Measurements from ENCODE around the gene MYPN.
"Not testable (repeated sequence)": the region's sequence is repeated elsewhere in the genome, so short reads cannot be mapped to it uniquely, and the experiment has no call there.

The MYPN gene

GRCh38 chr10:68156373-68157185 is 47.3 kb downstream of the MYPN start:
- peak; percentile 87 for TF ChIP-seq CTCF (IDR thresholded peaks at IDR 0.05; ENCODE audit: extremely low read depth, insufficient read depth, missing control alignments)
- in situ Hi-C loops (cut with MboI; ENCODE audit: low pct_unique_long_range_greater_than_20kb, low sequenced_read_pairs, unreplicated experiment) = loop anchor here (10.0 kb wide), 1 partner anchor 302 kb away; no protein-coding TSS in a partner anchor
- DNase-seq (ENCODE audit: low spot score) = peak; percentile 31

- in situ Hi-C loops (cut with MboI; ENCODE audit: low pct_unique_long_range_greater_than_20kb, low sequenced_read_pairs, unreplicated experiment) = loop anchor here (10.0 kb wide), 1 partner anchor 303 kb away; no protein-coding TSS in a partner anchor
Measured at GRCh38 chr10:68157522-68157921, 48.2 kb downstream of the MYPN start.

GRCh38 chr10:68158031-68158430 is 48.7 kb downstream of the MYPN start:
- no peak for TF ChIP-seq CTCF (IDR thresholded peaks at IDR 0.05; ENCODE audit: extremely low read depth, insufficient read depth, missing control alignments)
- DNase-seq (ENCODE audit: low spot score) = no peak
- in situ Hi-C loops (cut with MboI; ENCODE audit: low pct_unique_long_range_greater_than_20kb, low sequenced_read_pairs, unreplicated experiment) = loop anchor here (10.0 kb wide), 1 partner anchor 303 kb away; no protein-coding TSS in a partner anchor

More at GRCh38 chr10:68157522-68157921, 48.2 kb downstream of the MYPN start:
- not testable (repeated sequence) for DNase-seq (ENCODE audit: low spot score)

- peak; percentile 21 for DNase-seq (ENCODE audit: low spot score)
- no peak for TF ChIP-seq CTCF (IDR thresholded peaks at IDR 0.05; ENCODE audit: extremely low read depth, insufficient read depth, missing control alignments)
- in situ Hi-C loops (cut with MboI; ENCODE audit: low pct_unique_long_range_greater_than_20kb, low sequenced_read_pairs, unreplicated experiment) = no loop called here
Measured at GRCh38 chr10:68163735-68164134, 54.4 kb downstream of the MYPN start.

GRCh38 chr10:68165643-68166042 is 56.4 kb downstream of the MYPN start:
- in situ Hi-C loops (cut with MboI; ENCODE audit: low pct_unique_long_range_greater_than_20kb, low sequenced_read_pairs, unreplicated experiment) = no loop called here
- no peak for TF ChIP-seq CTCF (IDR thresholded peaks at IDR 0.05; ENCODE audit: extremely low read depth, insufficient read depth, missing control alignments)
- DNase-seq (ENCODE audit: low spot score) = no peak

- no peak for DNase-seq (ENCODE audit: low spot score)
- TF ChIP-seq CTCF (IDR thresholded peaks at IDR 0.05; ENCODE audit: extremely low read depth, insufficient read depth, missing control alignments) = no peak
- in situ Hi-C loops (cut with MboI; ENCODE audit: low pct_unique_long_range_greater_than_20kb, low sequenced_read_pairs, unreplicated experiment) = no loop called here
Measured at GRCh38 chr10:68166871-68167585, 57.7 kb downstream of the MYPN start.

All from GM13977 (cell line).